RWPE2 (cell line): ENCODE results near the gene EPHA6.

Experiments used
- ATAC-seq: fragments of 200-7000 bp; cut with Tn5 transposase; 3 replicates; pipeline ENCODE4 v1.9.1; 2021; ENCODE audit warnings: low read depth
- DNase-seq: peaks from one replicate; pipeline ENCODE4 v3.0.0-alpha.2; 2020; ENCODE audit warnings: low spot score
- H3K27ac ChIP-seq: fragments of 450-650 bp; 2 replicates; pipeline ENCODE4 v1.5.1; 2017; ENCODE audit warnings: mild to moderate bottlenecking; ENCODE audit not compliant: poor library complexity, severe bottlenecking
- H3K27me3 ChIP-seq: fragments of 250-450 bp; sonication (Bioruptor Pico); 2 replicates; pipeline ENCODE4 v1.5.1; 2021; ENCODE audit warnings: mild to moderate bottlenecking, moderate library complexity; ENCODE audit not compliant: insufficient read depth, poor library complexity, severe bottlenecking
- H3K36me3 ChIP-seq: fragments of 250-450 bp; sonication (Bioruptor Pico); 2 replicates; pipeline ENCODE4 v1.5.1; 2020; ENCODE audit warnings: low read depth, mild to moderate bottlenecking, moderate library complexity
- H3K4me1 ChIP-seq: fragments of 250-450 bp; sonication (Bioruptor Pico); 2 replicates; pipeline ENCODE4 v1.5.1; 2021; ENCODE audit warnings: mild to moderate bottlenecking, moderate library complexity; ENCODE audit not compliant: insufficient read depth, poor library complexity, severe bottlenecking
- H3K4me3 ChIP-seq: fragments of 250-450 bp; sonication (Bioruptor Pico); 2 replicates; pipeline ENCODE4 v1.5.1; 2021; ENCODE audit warnings: mild to moderate bottlenecking, moderate library complexity; ENCODE audit not compliant: severe bottlenecking
- H3K9me3 ChIP-seq: fragments of 250-450 bp; sonication (Bioruptor Pico); 2 replicates; pipeline ENCODE4 v1.5.1; 2021; ENCODE audit warnings: mild to moderate bottlenecking, moderate library complexity; ENCODE audit not compliant: severe bottlenecking
- CTCF ChIP-seq: fragments of 450-650 bp; IDR thresholded peaks from one replicate; pipeline ENCODE4 v1.5.1; 2017; ENCODE audit warnings: mild to moderate bottlenecking, moderate library complexity; ENCODE audit not compliant: poor library complexity, severe bottlenecking

EPHA6 gene

GRCh38 chr3:96806341-96806740, 8.1 kb upstream of the EPHA6 start:
- TF ChIP-seq CTCF: no peak
- no peak for ATAC-seq

GRCh38 chr3:96813134-96813819, 1.1 kb upstream of the EPHA6 start:
- Histone ChIP-seq H3K27ac (no peak overlapping the region), H3K27me3 (peaks cover 48% of the 10 kb centered on the region), H3K36me3 (no peaks in the 10 kb centered on the region), H3K9me3 (no peaks in the 10 kb centered on the region), H3K4me1 (peaks cover 4% of the 10 kb centered on the region), H3K4me3 (peak overlapping the region; percentile 30)
- DNase-seq (peak; percentile 72), ATAC-seq (peak; percentile 95)
- TF ChIP-seq CTCF: peak; percentile 84

More at GRCh38 chr3:96806341-96806740, 8.1 kb upstream of the EPHA6 start:
- Histone ChIP-seq H3K4me1 (no peaks in the 10 kb centered on the region), H3K27ac (no peak overlapping the region), H3K36me3 (no peaks in the 10 kb centered on the region), H3K27me3 (peaks cover 2% of the 10 kb centered on the region), H3K4me3 (no peak overlapping the region), H3K9me3 (no peaks in the 10 kb centered on the region)
- no peak for DNase-seq

- no peak overlapping the region for H3K4me3 ChIP-seq
- no peak for ATAC-seq
- H3K4me1 ChIP-seq: peaks cover 4% of the 10 kb centered on the region
- peaks cover 51% of the 10 kb centered on the region for H3K27me3 ChIP-seq
- H3K9me3 ChIP-seq: no peaks in the 10 kb centered on the region
- no peak for DNase-seq
- no peak overlapping the region for H3K27ac ChIP-seq
- no peaks in the 10 kb centered on the region for H3K36me3 ChIP-seq
- TF ChIP-seq CTCF: no peak
Measured at GRCh38 chr3:96814651-96815567, 515 bp downstream of the EPHA6 start.

- Histone ChIP-seq H3K4me1 (no peaks in the 10 kb centered on the region), H3K36me3 (no peaks in the 10 kb centered on the region), H3K27ac (no peak overlapping the region), H3K9me3 (no peaks in the 10 kb centered on the region), H3K4me3 (no peak overlapping the region), H3K27me3 (peaks cover 5% of the 10 kb centered on the region)
- ATAC-seq: no peak
- TF ChIP-seq CTCF: no peak
- no peak for DNase-seq
Measured at GRCh38 chr3:96831175-96831574, 16.8 kb downstream of the EPHA6 start.
